Measurements from ENCODE around the gene SV2B.

DNA sequence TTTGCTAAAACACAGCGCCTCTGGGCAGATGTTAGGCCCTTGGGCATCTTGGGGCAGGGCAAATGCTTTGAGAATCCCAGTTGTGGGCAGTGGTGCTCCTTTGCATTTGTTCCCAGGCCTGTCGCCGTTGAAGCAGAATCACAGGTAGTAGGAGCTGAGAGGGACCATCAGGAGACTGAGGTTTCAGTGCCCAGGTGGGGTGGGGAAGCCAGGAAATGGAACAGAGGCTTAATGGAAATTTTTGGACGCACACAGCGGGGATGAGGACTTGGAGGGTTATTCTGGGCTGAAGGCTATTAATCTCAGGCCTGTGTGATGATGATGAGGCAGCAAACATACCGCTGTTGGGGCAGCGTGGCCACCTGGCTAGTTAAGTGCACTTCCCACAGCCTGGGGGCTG, 99.5 kb downstream of the SV2B start:
- no peak for TF ChIP-seq POLR2A (IDR thresholded peaks at IDR 0.05)
- TF ChIP-seq CTCF (IDR thresholded peaks at IDR 0.05): no peak

All from lower leg skin (tissue), 3 donors.